HG03066 (cell line): ENCODE measurements around the gene DIABLO.

ENCODE experiments used
- ATAC-seq: cut with Tn5 transposase; IDR thresholded peaks from one replicate; pipeline ENCODE4 v1.9.1; 2021; ENCODE audit warnings: low read depth; ENCODE audit not compliant: unreplicated experiment

Gene DIABLO

GRCh38 chr12:122159882-122160281 is 66.0 kb downstream of the DIABLO start:
- ATAC-seq: no peak

DNA sequence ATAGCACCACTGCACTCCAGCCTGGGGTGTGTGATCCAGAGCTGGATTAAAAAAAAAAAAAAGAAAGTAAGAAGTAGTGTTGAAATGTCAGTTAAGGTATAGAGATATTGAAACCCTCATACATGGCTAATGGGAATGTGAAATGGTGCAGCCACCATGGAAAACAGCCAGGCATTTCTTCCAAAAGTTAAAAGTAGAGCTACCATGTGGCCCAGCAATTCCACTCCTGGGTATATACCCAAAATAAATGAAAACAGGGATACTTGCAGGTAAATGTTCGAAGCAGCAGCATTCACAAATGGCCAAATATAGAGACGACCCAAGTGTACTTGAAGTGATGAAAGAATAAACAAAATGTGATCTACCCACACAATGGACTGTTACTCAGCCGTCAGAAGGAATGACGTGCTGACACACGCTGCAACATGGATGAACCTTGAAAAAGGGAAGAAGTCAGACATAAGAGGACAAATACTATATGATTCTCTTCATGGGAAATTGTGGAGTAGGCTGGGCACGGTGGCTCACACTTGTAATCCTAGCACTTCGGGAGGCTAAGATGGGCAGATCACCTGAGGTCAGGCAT is 67.1 kb downstream of the DIABLO start:
- ATAC-seq: no peak
